Spinal cord (tissue), 10 donors: ENCODE results near the gene ABHD17B. TPM values are rescaled to one million over a fixed set of nuclear protein-coding genes. Genes with fewer than 3 reads are reported as not detected.

Experiments
- DNase-seq, 6 donors: peaks; one replicate each; pipeline versions ENCODE4 v3.0.0 to v3.0.0-alpha.2; 2013 to 2015; ENCODE audit warnings: low spot score in 6 of 6, low read depth in 4 of 6
- H3K27ac ChIP-seq: one replicate; pipeline ENCODE4 v1.5.1; 2013; ENCODE audit warnings: low read depth, low read length, control low read depth
- H3K27me3 ChIP-seq: one replicate; pipeline ENCODE4 v1.6.1; 2013; ENCODE audit warnings: low read length; ENCODE audit not compliant: control insufficient read depth, insufficient read depth
- H3K36me3 ChIP-seq: one replicate; pipeline ENCODE4 v1.6.1; 2013; ENCODE audit warnings: low read length; ENCODE audit not compliant: control insufficient read depth, insufficient read depth
- H3K4me1 ChIP-seq: one replicate; pipeline ENCODE4 v1.6.1; 2013; ENCODE audit warnings: low read length; ENCODE audit not compliant: control insufficient read depth, insufficient read depth
- H3K4me3 ChIP-seq: one replicate; pipeline ENCODE4 v1.5.1; 2013; ENCODE audit warnings: low read depth, low read length, control low read depth
- H3K9me3 ChIP-seq: one replicate; pipeline ENCODE4 v1.6.1; 2013; ENCODE audit warnings: low read length; ENCODE audit not compliant: control insufficient read depth, insufficient read depth
- WGBS: methylation state at CpG from one replicate; pipeline ENCODE4 v1.1.5; 2013; ENCODE audit warnings: missing lambda C conversion rate; ENCODE audit not compliant: insufficient coverage; 5-methylcytosine and 5-hydroxymethylcytosine counted together
- polyA plus RNA-seq, 2 donors: library from polyadenylated mRNA; unstranded; fragments of 120-200 nt; gene quantifications; one replicate each; pipeline ENCODE4 v1.2.1, GENCODE V29; 2013; ENCODE audit not compliant: insufficient read length in 2 of 2
- total RNA-seq, 2 donors: library from RNA; depleted of rRNA in 1 of 2; stranded (reverse); fragments of 120-200 nt in 1 of 2; fragments of >200 nt in 1 of 2; gene quantifications; one replicate each; pipeline versions ENCODE4 v1.2.3 to v1.2.4, GENCODE V29; 2013 to 2014
- donor health status: healthy.

Gene ABHD17B
- total and polyA plus RNA-seq, 4 donors: 33.7 to 91.8 (median 50.4) TPM

- Histone ChIP-seq H3K27ac (no peak overlapping the region), H3K9me3 (no peaks in the 10 kb centered on the region), H3K27me3 (no peaks in the 10 kb centered on the region), H3K4me3 (no peak overlapping the region), H3K4me1 (no peaks in the 10 kb centered on the region), H3K36me3 (no peaks in the 10 kb centered on the region)
- DNase-seq: no peak
These were observed 52.2 kb downstream of the ABHD17B start for GRCh38 chr9:71858812-71859211.

DNA sequence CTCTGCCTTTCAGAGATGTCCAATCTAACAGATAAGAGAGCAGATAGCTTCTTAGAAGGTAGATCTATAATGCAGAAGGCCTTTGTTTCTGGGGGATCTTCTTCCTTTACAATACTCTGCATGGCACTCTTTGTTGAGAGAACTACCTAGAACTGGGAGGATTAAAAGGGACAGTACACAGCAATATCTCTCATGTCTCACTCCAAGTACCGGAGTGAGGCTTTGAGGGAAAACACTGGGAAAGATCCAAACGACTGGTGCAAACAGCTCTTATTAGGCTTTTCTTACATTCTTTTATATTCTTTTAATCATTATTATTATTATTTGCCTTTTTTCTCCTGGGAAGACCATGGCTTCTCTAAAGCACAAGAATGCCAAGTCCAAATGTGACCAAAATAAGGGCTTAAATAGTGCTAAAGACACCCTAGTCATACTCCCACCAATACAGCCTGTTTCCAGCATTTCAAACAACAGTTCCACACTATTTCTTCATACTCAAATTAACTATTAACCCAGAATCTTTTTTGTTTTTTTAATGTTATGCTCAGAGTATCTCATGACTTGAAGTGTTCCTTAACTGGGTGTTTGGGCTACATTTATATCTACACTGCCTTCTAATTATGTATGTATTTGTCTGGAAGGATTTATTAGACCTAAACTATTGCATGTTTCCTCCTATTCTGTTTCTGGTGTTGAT lies 52.7 kb downstream of the ABHD17B start:
- no peak overlapping the region for H3K27ac ChIP-seq
- H3K4me3 ChIP-seq: no peak overlapping the region
- no peaks in the 10 kb centered on the region for H3K9me3 ChIP-seq
- H3K4me1 ChIP-seq: no peaks in the 10 kb centered on the region
- no peaks in the 10 kb centered on the region for H3K36me3 ChIP-seq
- H3K27me3 ChIP-seq: no peaks in the 10 kb centered on the region
- no CpG with 5 or more reads among the region's 2 CpGs for WGBS
- no peak for DNase-seq

GRCh38 chr9:71857159-71857558 lies 53.8 kb downstream of the ABHD17B start:
- H3K36me3 ChIP-seq: no peaks in the 10 kb centered on the region
- no peak for DNase-seq
- H3K4me1 ChIP-seq: no peaks in the 10 kb centered on the region
- no peaks in the 10 kb centered on the region for H3K9me3 ChIP-seq
- no peaks in the 10 kb centered on the region for H3K27me3 ChIP-seq
- H3K27ac ChIP-seq: no peak overlapping the region
- H3K4me3 ChIP-seq: no peak overlapping the region

- WGBS: 61% methylated on average over 3 of the region's 5 CpGs
- peak in 1 of 6 donors; percentile 62 for DNase-seq
- H3K27ac ChIP-seq: no peak overlapping the region
- no peaks in the 10 kb centered on the region for H3K4me1 ChIP-seq
- no peaks in the 10 kb centered on the region for H3K36me3 ChIP-seq
- no peaks in the 10 kb centered on the region for H3K27me3 ChIP-seq
- no peaks in the 10 kb centered on the region for H3K9me3 ChIP-seq
- no peak overlapping the region for H3K4me3 ChIP-seq
These were observed 56.2 kb downstream of the ABHD17B start for GRCh38 chr9:71854811-71855210.

GRCh38 chr9:71853084-71853483 lies 57.9 kb downstream of the ABHD17B start:
- Histone ChIP-seq H3K4me1 (no peaks in the 10 kb centered on the region), H3K4me3 (no peak overlapping the region), H3K9me3 (no peaks in the 10 kb centered on the region), H3K27ac (no peak overlapping the region), H3K36me3 (no peaks in the 10 kb centered on the region), H3K27me3 (no peaks in the 10 kb centered on the region)
- no peak for DNase-seq
- no CpG with 5 or more reads among the region's 1 CpG for WGBS

DNA sequence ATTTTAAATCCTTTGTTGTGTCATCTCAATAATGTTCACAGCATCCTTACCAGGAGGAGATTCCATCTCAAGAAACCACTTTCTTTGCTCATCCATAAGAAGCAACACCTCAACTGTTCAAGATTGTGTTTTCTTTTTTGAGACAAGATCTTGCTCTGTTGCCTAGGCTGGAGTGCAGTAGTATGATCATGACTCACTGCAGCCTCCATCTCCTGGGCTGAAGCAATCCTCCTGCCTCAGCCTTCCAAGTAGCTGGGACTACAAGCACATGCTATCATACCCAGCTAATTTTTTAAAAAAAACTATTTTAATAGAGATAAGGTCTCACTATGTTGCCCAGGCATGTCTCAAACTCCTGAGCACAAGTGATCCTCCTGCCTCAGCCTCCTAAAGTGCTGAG lies 60.0 kb downstream of the ABHD17B start:
- H3K4me3 ChIP-seq: no peak overlapping the region
- H3K4me1 ChIP-seq: no peaks in the 10 kb centered on the region
- H3K36me3 ChIP-seq: no peaks in the 10 kb centered on the region
- no peak for DNase-seq
- no peaks in the 10 kb centered on the region for H3K27me3 ChIP-seq
- H3K9me3 ChIP-seq: no peaks in the 10 kb centered on the region
- H3K27ac ChIP-seq: no peak overlapping the region

DNA sequence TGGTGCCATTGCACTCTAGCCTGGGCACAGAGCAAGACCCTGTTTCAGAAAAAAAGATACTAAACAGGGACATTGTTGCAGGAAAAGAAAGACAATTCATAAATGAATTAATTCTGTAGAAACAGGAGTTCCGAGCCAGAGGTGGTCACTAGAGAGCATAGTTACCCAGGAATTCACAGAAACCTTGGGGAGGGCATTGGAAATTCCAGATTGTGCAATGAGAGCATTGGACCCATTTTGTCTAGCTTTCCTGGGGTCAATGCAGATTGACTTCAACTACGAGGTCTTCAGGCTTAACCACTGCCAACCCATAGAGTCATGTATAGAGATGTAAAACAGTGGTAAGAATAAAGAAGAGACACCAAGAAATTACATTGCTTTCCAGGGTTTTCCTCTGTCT lies 63.1 kb downstream of the ABHD17B start:
- Histone ChIP-seq H3K4me1 (no peaks in the 10 kb centered on the region), H3K4me3 (no peak overlapping the region), H3K27me3 (no peaks in the 10 kb centered on the region), H3K27ac (no peak overlapping the region), H3K36me3 (no peaks in the 10 kb centered on the region), H3K9me3 (no peaks in the 10 kb centered on the region)
- 100% methylated on average over 1 of the region's 2 CpGs for WGBS
- DNase-seq: no peak

DNA sequence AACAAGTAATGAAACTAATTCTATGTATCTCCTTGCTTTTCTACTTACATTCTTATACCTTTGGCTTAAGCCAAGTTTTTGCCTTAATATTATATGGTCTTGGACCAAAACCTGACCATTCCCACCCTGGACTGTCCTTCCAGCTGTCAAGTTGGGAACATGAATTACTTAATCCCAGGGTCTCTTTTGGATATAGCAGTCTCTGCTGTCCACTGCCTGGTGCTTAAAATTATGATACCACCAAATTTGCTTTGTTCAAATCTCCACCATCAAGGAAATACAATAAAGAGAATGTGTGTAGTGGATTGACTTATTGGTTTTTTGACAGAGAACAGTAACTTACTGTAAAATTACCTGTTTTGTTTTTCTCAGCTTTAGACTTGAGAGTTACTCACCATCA lies 66.2 kb downstream of the ABHD17B start:
- H3K36me3 ChIP-seq: no peaks in the 10 kb centered on the region
- no peak overlapping the region for H3K4me3 ChIP-seq
- no peak overlapping the region for H3K27ac ChIP-seq
- no peaks in the 10 kb centered on the region for H3K27me3 ChIP-seq
- H3K9me3 ChIP-seq: no peaks in the 10 kb centered on the region
- H3K4me1 ChIP-seq: no peaks in the 10 kb centered on the region
- no peak for DNase-seq

DNA sequence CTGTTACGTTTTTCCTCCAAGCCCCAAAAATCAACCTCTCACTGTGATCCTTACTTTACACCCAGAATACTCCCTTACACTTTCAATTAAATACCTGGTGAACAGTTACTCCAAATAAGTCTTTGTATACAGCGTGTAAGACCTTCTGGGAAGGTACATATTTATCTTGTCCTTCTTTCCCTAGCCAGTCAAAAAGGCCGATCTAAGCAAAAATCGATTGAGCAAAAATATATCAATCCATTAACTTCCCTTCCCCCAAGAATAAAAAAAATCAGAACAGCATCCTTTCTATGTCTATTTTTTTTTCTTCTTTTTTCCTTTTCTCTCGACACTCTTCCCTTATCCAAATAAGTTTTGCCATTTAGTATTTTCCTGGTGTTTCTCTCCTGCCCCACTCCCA lies 71.3 kb downstream of the ABHD17B start:
- 95% methylated on average over 3 of the region's 5 CpGs for WGBS

GRCh38 chr9:71835596-71835995 lies 75.4 kb downstream of the ABHD17B start:
- Histone ChIP-seq H3K4me3 (no peak overlapping the region), H3K9me3 (peaks cover 2% of the 10 kb centered on the region), H3K36me3 (no peaks in the 10 kb centered on the region), H3K27me3 (no peaks in the 10 kb centered on the region), H3K27ac (no peak overlapping the region), H3K4me1 (no peaks in the 10 kb centered on the region)
- no peak for DNase-seq

More for the DNA sequence above, 71.3 kb downstream of the ABHD17B start:
- Histone ChIP-seq H3K4me1 (no peaks in the 10 kb centered on the region), H3K4me3 (no peak overlapping the region), H3K36me3 (no peaks in the 10 kb centered on the region), H3K27me3 (no peaks in the 10 kb centered on the region), H3K9me3 (peaks cover 2% of the 10 kb centered on the region), H3K27ac (no peak overlapping the region)
- no peak for DNase-seq
